GM12865 (cell line): ENCODE data around the gene SLC38A1.
"Not testable (repeated sequence)": the region's sequence is repeated elsewhere in the genome, so short reads cannot be mapped to it uniquely, and the experiment has no call there.

Experiments used
- DNase-seq: peaks from one replicate; pipeline ENCODE4 v3.0.0; 2010; ENCODE audit warnings: low read depth
- H3K4me3 ChIP-seq: 2 replicates; pipeline ENCODE4 v1.5.1; 2011; ENCODE audit warnings: mild to moderate bottlenecking, low read depth, low read length, control low read depth
- CTCF ChIP-seq: IDR thresholded peaks from 2 replicates; pipeline ENCODE4 v1.5.1; 2011; ENCODE audit warnings: low read length, control low read depth, low read depth, inconsistent platforms; ENCODE audit not compliant: insufficient read depth; ENCODE audit errors: missing control alignments

SLC38A1 gene

GRCh38 chr12:46167412-46167811 is 101.4 kb downstream of the SLC38A1 start:
- H3K4me3 ChIP-seq = no peak overlapping the region
- no peak for DNase-seq
- TF ChIP-seq CTCF = no peak

- H3K4me3 ChIP-seq = no peak overlapping the region
- TF ChIP-seq CTCF = no peak
- no peak for DNase-seq
These were observed 103.7 kb downstream of the SLC38A1 start for GRCh38 chr12:46165191-46165590.

- no peak for TF ChIP-seq CTCF
- DNase-seq = no peak
- H3K4me3 ChIP-seq = no peak overlapping the region
These were observed 104.6 kb downstream of the SLC38A1 start for GRCh38 chr12:46164186-46164761.

GRCh38 chr12:46162549-46163076 is 106.2 kb downstream of the SLC38A1 start:
- not testable (repeated sequence) for H3K4me3 ChIP-seq, DNase-seq

- H3K4me3 ChIP-seq = no peak overlapping the region
- no peak for TF ChIP-seq CTCF
- DNase-seq = no peak
These were observed 107.7 kb downstream of the SLC38A1 start for GRCh38 chr12:46160981-46161690.

DNA sequence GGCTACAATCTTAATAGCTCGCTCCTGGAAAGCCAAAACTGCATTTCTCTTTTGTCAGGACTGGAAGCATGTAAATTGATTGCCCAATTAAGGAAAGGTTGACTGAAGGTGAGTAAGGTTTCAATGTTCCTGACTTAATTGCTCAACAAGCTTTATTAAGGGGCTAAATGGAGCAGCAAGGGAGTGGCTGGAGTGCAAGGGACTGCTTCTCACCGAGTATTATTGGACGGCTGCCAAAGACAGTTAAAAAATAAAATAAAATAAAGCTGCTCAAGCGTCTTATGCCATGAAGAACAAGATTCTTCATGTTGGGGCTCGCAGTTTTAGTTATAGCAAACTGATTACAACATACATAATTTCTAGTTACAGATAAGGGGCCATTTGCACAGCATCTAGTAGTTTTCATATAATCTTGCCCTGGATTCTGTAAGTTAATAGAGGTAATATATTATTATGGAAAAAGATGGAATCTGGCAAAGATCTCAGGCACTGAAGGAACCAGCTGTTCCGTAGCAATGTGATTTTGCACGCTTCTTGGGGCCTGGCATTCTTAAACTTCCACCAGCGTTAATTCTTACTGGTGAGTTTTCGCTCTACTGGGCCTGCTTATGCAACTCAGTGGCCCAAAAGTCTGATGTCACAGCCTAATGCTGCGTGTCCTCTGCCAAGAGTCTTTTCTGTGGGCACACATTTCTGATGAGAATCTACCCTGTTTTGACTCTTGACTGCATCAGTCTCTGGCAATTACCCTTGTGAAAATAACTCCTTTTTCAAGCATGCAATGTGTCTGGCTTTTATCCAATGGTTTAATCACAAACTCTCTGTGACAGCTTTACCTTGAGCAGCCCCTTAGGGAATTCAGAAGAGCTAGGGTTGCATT is 108.5 kb downstream of the SLC38A1 start:
- DNase-seq = no peak
- no peak for TF ChIP-seq CTCF
- no peak overlapping the region for H3K4me3 ChIP-seq

GRCh38 chr12:46159309-46159901 is 109.4 kb downstream of the SLC38A1 start:
- DNase-seq = no peak
- TF ChIP-seq CTCF = no peak
- no peak overlapping the region for H3K4me3 ChIP-seq
